Testis (tissue), 2 donors: ENCODE data around the gene KATNAL2.
"Not testable (repeated sequence)": the region's sequence is repeated elsewhere in the genome, so short reads cannot be mapped to it uniquely, and the experiment has no call there.

Experiments
- POLR2A ChIP-seq: fragments of 450-650 bp; IDR thresholded peaks from one replicate; pipeline ENCODE4 v1.6.1; 2017; ENCODE audit warnings: antibody characterized with exemption, mild to moderate bottlenecking, moderate library complexity
- TF ChIP-seq, protein P1 (sequence below), 3 experiments: fragments of 450-650 bp in 2 of 3; fragments of 200-600 bp in 1 of 3; sonication (generic) in 1 of 3; IDR thresholded peaks; one replicate each; pipeline ENCODE4 v1.5.1; 2016 to 2019; ENCODE audit warnings: antibody characterized with exemption in 3 of 3, mild to moderate bottlenecking in 2 of 3, moderate library complexity in 1 of 3

DNA sequence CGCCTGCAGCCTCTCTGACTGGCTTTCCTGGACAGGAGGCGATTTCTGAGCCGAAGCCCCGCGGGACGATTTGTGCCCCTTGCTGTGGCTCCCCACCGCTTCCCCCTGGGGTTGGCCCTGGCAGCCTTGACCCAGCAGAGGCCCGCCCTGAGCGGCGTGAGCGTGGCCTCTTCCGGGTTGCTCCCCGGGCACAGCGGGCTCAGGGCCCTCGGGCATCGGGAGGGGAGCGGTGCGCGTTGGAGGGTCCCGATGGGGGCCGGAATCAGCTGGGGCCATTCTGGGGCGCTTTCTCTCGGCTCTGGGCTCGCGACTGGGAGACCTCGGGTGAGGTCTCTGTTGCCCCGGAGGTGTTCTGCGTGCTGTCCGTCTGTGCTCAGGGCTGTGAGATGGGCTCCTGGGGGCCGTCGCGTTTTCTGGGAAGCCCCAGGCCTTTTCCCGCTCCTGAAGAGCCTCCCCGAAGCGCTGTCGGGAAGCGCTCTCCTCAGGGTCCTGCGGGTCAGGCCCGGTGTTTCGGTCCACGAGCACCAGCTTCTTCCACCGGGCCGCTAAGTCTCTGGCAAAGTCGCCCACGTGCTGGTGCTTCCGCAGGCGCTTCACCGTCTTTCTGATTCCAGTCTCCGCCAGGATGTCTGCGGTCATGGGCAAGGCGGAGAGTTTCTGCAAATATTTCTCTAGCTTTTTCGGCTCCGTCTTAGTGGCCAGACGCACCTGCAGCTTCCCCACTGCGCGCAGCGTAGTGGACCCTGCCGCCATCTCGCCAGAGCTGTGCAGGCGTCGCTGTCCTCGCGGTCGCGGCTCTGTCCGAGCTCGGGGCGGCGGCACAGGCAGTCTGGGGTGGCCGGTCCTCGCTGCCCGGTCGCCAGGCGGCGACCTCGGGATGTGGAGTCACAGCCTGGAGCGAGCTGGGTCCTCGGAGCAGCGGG is 46.5 kb downstream of the KATNAL2 start:
- not testable (repeated sequence) for TF ChIP-seq POLR2A
- TF ChIP-seq, protein P1, sequence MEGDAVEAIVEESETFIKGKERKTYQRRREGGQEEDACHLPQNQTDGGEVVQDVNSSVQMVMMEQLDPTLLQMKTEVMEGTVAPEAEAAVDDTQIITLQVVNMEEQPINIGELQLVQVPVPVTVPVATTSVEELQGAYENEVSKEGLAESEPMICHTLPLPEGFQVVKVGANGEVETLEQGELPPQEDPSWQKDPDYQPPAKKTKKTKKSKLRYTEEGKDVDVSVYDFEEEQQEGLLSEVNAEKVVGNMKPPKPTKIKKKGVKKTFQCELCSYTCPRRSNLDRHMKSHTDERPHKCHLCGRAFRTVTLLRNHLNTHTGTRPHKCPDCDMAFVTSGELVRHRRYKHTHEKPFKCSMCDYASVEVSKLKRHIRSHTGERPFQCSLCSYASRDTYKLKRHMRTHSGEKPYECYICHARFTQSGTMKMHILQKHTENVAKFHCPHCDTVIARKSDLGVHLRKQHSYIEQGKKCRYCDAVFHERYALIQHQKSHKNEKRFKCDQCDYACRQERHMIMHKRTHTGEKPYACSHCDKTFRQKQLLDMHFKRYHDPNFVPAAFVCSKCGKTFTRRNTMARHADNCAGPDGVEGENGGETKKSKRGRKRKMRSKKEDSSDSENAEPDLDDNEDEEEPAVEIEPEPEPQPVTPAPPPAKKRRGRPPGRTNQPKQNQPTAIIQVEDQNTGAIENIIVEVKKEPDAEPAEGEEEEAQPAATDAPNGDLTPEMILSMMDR (IDR thresholded peaks at IDR 0.05), result not testable (repeated sequence)
